NCI-H1930 (cell line): ENCODE results near the gene COL4A6.
"Not testable (repeated sequence)": the region's sequence is repeated elsewhere in the genome, so short reads cannot be mapped to it uniquely, and the experiment has no call there.

ENCODE experiments used
- DNase-seq, 2 experiments: peaks; one replicate each; lab custom pipeline; 2025; lab: John Stamatoyannopoulos, UW

COL4A6 gene

DNA sequence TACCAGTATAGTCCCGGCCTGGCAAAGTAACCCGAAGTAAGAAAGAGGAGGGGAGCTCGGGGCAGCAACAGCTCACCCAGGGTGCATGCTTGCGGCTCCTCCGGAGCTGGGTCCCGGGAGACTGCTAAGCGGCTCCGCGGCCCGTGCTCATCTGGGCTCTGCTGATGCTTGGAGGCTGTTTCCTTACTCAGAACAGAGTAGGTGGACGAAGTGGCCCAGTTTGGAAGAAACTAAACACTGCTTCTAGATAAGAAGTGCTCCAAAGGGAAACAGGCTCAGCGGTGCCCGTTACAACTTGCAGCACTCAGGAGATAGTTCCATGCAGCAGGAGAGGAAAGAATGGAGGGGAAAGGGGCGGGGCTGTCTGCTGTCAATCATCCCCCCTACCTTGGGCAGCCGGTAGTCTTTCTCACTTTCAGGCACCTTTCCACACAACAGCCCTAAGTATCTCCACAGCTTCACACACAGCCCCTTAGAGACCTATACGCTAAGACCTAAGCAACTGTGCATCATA is at the start of gene COL4A6:
Gene COL4A6 (minus strand): TSS at position 313 of the 514 bp plus-strand sequence. CDS start 226 bp downstream, at position 87.
- peak in 1 of 2 experiments; percentile 5 for DNase-seq

GRCh38 chrX:108485960-108486359 is 47.7 kb upstream of the COL4A6 start:
- no peak for DNase-seq

GRCh38 chrX:108484251-108484650 is 46.0 kb upstream of the COL4A6 start:
- no peak for DNase-seq

DNA sequence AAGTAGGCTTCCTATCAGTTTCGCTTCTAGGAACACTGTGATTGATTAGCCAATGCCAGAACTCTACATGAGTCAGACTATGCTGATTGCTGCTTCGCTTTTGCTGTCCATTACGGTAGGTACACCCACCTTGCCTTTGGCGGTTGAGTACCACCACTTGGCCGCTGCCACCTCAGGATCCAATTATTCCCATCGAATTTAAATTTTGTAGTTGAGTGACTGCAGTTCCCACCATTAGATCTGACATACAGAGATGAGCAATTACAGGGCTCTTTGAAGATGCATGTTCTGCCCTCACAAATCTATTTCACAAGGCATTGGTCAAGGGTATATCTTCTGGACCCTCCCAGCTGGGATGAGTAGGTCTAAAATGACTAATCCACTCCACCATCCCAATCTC is 43.3 kb upstream of the COL4A6 start:
- DNase-seq = not testable (repeated sequence)

DNA sequence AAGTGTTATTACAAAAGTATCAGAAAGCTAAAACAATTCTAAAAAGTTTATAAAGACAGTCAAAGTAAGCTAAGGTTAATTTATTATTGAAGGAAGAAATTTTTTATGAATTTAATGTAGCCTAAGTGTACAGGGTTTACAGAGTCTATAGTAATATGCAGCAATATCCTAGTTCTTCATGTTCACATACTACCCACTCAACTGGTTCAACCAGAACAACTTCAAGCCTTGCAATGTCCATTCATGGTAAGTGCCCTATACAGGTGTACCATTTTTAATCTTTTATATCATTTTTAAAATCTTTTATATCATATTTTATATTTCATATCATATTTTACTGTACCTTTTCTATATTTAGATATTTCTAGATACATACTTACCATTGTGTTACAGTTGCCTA is 35.8 kb upstream of the COL4A6 start:
- DNase-seq = no peak

DNA sequence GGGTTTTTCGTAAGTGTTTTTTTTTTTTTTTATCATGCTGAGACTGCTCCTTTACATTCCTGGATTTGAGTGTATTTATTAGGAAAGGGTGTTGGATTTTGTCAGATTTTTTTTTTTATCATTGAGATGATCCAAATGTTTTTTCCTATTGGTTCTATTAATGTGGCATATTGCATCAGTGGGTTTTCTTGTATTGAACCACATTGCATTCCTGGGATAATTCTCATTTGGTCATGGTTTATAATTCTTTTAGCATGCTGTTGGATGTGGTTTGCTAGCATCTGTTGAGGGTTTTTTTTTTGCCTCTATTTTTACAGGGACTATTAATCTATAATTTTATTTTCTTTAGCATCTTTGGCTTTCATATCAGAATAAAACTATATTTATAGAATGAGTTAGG is 30.3 kb upstream of the COL4A6 start:
- DNase-seq = no peak

GRCh38 chrX:108464604-108465003 is 26.4 kb upstream of the COL4A6 start:
- DNase-seq = no peak

- no peak for DNase-seq
Observed at GRCh38 chrX:108456971-108457477, 18.8 kb upstream of the COL4A6 start.

DNA sequence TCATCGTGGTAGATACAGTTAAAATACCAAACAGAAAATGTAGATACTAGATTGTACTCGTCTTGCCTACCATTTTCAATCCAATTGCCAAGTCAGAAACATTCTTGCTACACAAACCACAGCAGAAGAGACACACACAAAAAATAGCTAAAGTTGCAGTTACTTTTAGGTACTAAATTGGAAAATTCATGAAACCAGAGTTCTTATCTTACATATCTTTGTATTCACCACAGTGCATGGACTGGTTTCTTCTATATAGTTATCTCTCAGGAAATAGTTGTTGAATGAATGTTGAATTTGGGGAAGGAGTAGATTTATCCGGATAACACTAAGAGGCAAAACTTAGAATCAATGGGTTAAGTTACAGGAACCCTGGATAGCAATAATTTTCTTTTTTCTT is 15.6 kb upstream of the COL4A6 start:
- no peak for DNase-seq

- DNase-seq = no peak
Observed at GRCh38 chrX:108447303-108447702, 9.1 kb upstream of the COL4A6 start.

DNA sequence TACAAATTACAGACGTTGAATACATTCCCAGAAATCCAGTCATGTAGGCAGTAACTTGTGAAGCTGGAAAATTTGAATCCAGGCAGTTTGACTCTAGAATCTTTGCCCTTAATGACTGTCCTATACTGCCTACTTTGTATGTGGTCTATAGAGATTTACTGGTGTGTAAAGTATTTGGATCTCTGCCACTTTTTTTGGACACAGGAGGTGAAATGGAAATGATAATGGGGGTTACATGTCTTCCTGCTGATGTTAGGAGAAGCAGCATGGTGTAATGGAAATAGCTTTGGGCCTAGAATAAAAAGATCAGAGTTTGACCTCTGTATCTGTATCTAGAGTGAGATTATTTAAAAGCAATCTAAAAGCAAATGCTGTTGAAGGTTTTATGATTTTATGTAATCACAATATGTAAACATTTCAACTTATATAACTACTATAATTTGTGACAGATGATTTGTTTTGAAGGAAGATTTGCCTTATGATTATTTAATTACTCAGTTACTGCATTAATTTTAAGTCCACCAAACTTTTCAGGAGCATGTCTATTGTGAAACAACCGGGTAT is 4.8 kb upstream of the COL4A6 start:
- no peak for DNase-seq

DNA sequence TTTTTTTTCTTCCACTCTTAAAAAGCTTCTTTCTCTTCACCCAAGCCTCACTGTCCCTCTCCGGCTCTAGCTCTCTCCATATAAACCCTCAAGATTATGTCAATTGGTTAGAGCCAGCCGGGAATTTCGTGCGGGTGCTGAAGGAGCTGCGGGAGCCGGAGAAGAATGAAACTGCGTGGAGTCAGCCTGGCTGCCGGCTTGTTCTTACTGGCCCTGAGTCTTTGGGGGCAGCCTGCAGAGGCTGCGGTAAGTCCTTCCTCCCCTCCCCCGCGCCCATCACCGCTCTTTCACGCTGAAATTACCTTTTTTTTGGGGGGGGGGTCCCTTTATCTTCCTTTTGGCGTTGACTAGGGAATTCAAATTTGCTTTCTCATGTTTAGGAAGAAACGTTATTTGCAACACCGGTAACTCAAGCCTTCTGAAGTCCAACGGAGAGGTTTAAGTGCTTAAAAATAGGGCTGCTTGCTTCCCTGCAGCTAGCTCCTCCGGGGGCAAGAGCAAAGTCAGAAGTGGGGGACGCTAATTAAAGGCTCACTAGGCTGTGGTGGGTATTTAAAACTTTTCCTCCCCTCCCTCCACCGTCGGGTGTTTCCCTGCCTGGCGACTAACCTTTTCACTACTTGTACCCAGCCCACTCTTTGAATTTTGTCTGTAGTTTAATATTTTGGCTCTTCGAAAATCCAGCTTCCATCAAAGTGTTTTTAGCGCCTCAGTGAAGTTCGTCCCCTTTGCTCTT is 1.9 kb upstream of the COL4A6 start:
- DNase-seq = no peak

- peak; percentile 62 to 65 for DNase-seq
Observed at GRCh38 chrX:108439426-108439942, 1.3 kb upstream of the COL4A6 start, which contains the start of gene COL4A5. Gene COL4A5, plus strand, starts transcription at chrX:108439838. Its CDS starts 288 bp downstream, at chrX:108440126.

- DNase-seq = no peak
Observed at GRCh38 chrX:108437349-108438109, 693 bp downstream of the COL4A6 start.

GRCh38 chrX:108435261-108435660 is 3.0 kb downstream of the COL4A6 start:
- no peak for DNase-seq

DNA sequence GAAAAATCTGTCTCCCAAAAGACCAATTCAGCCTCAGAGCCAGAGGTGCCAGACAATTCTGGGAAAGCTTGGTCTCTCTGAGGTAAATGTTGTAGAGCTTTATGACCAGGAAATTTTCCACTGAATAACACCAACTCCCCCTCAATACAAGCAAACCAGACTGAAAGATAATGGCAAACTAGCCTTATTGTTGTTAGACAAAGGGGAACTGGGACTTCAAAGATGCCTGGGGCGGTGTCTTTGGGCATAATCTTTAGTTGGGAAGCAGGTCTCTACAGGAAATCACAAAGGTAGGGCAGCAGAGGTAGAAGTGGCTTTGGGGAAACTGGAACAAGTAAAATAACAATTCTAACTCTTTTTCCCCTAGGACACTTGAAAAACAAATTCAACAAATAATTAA is 12.0 kb downstream of the COL4A6 start:
- peak; percentile 79 to 86 for DNase-seq

GRCh38 chrX:108420481-108420880 is 17.7 kb downstream of the COL4A6 start:
- peak; percentile 87 to 92 for DNase-seq

GRCh38 chrX:108419401-108419800 is 18.8 kb downstream of the COL4A6 start:
- DNase-seq = no peak

DNA sequence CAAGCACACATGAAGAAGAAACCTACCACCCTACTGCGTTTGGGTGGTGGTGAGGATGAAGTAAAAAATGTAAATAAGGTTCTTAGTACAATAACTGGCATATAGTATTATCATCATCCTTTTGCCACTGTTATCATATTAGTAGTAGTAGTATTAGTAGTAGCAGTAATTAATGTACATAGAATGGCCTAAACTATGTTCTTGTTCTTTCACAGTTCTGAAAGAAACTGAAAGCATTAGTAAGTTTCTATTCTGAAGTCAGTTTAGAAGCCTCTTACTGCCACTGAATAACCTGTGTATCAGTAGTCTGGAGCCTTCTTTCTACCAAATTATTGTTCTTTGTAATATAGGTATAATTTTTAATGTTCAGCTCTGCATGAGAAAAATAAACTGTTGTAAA is 21.0 kb downstream of the COL4A6 start:
- DNase-seq = no peak

DNA sequence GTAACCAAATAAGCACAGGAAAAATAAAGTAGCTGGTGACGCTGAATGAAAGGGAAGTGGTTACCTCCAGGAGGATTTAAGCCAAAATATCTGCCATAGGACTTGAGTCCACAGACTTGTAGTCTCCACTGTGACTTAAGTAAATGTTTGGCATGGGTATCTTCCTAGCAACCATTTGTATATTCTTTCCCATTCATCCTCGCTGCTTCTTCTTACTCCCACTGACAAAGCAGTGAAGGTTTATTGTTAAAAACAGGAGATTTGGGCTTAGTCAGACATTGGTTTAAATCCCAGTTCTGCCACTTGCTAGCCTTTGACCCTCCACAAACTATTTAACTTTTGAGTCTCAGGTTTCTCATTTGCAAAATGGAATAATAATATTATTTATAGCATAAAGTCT is 22.3 kb downstream of the COL4A6 start:
- no peak for DNase-seq

- no peak for DNase-seq
Observed at GRCh38 chrX:108415146-108415545, 23.1 kb downstream of the COL4A6 start.

DNA sequence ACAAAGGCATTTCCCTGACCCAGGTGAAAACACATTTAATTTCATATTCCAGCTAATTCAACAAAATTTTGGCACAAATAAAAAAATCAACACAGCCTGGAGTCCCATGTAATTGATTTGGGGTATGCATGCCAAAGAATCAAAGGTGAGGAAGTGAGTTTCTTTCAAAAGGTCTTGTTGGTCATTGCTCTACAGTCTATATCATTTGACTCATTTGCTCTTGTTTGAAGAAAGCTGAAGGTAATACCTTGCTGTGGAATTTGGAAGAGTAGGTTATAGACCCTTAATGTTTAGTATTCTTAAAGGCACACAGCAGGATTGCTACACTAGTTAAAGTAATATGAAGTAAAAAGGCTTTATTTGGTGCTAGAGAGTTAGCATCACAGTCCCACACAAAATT is 25.4 kb downstream of the COL4A6 start:
- peak in 1 of 2 experiments; percentile 9 for DNase-seq
